Measurements from ENCODE around the gene TMEM141. TPM values are rescaled to one million over a fixed set of nuclear protein-coding genes. Genes with fewer than 3 reads are reported as not detected.
"Not testable (repeated sequence)": the region's sequence is repeated elsewhere in the genome, so short reads cannot be mapped to it uniquely, and the experiment has no call there.

TMEM141 gene
- total and polyA plus RNA-seq, 2 of the 8 experiments (the other 6 are each of a cell fraction or from before 2014, with no cell fraction given), result 51.1 to 137 TPM

DNA sequence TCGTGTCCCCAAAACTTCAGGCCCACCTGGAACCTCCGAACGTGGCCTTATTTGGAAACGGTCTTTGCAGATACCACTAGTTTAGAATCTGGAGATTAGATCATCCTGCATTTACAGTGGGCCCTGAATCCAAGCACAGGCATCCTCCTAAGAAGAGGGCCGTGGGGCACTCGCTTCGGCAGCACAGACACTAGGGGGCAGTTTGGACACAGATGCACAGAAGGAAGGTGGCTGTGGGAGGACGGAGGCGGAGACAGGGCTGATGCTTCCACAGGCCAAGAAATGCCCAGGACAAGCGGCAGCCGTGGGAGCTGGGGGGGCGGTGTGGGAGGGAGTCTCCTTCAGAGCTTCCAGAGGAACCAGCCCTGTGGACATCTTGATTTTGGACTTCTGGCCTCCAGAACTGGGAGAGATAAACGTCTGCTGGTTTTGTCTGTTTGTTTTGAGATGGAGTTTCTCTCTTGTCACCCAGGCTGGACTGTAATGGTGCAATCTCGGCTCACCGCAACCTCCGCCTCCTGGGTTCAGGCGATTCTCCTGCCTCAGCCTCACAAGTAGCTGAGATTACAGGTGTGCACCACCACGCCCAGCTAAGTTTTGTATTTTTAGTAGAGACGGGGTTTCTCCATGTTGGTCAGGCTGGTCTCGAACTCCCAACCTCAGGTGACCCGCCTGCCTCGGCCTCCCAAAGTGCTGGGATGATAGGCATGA is 30.2 kb upstream of the TMEM141 start:
- not testable (repeated sequence) for H3K4me3 ChIP-seq (ENCODE audit: extremely low read depth in 1 of 4, insufficient read depth in 2 of 4, low read depth in 3 of 4, low read length in 4 of 4); H3K56ac ChIP-seq (replicated peaks; ENCODE audit: insufficient read length, low read depth, low read length); H3K4me2 ChIP-seq (ENCODE audit: insufficient read depth in 1 of 2, low read depth in 2 of 2, low read length in 2 of 2); FAIRE-seq; DNase-seq (ENCODE audit: low read depth in 1 of 2, low spot score in 2 of 2); H3K27me3 ChIP-seq (replicated peaks in 1 of 4; ENCODE audit: control insufficient read depth in 3 of 4, extremely low read depth in 1 of 4, insufficient read depth in 3 of 4, low read length in 3 of 4); H2AFZ ChIP-seq (ENCODE audit: low read length); H2BK120ac ChIP-seq (replicated peaks; ENCODE audit: low read depth, low read length); H4K91ac ChIP-seq (replicated peaks; ENCODE audit: insufficient read length, low read length); H4K5ac ChIP-seq (ENCODE audit: insufficient read length, low read depth, low read length); H2BK12ac ChIP-seq (ENCODE audit: low read depth, low read length); H3K27ac ChIP-seq (ENCODE audit: low read depth, low read length); H2BK15ac ChIP-seq (ENCODE audit: low read length); H3K4ac ChIP-seq (replicated peaks; ENCODE audit: insufficient read length, low read depth, low read length); H3K79me1 ChIP-seq (ENCODE audit: low read depth, low read length); H3K18ac ChIP-seq (ENCODE audit: extremely low read depth, low read length); H3K9ac ChIP-seq (replicated peaks in 1 of 4; ENCODE audit: extremely low read depth in 1 of 4, low read depth in 3 of 4, low read length in 3 of 4); H3K9me3 ChIP-seq (ENCODE audit: insufficient read depth in 2 of 2, low read depth in 1 of 2, low read length in 1 of 2); H3K23me2 ChIP-seq (ENCODE audit: low read depth, low read length); H2AK5ac ChIP-seq (ENCODE audit: low read depth, low read length); H2BK5ac ChIP-seq (ENCODE audit: low read depth, low read length); H4K20me1 ChIP-seq (replicated peaks in 1 of 2; ENCODE audit: control insufficient read depth in 1 of 2, insufficient read depth in 2 of 2, low read length in 2 of 2); H2BK20ac ChIP-seq (ENCODE audit: low read length); H3K79me2 ChIP-seq (ENCODE audit: control insufficient read depth in 1 of 2, insufficient read depth in 2 of 2, low read length in 2 of 2); H3K14ac ChIP-seq (ENCODE audit: insufficient read length); H3K36me3 ChIP-seq (ENCODE audit: control insufficient read depth in 2 of 4, insufficient read depth in 4 of 4, low read length in 3 of 4); H3K23ac ChIP-seq (ENCODE audit: insufficient read length)
- Histone ChIP-seq H3K4me1 (replicated peaks in 1 of 4; ENCODE audit: control insufficient read depth in 3 of 4, insufficient read depth in 4 of 4, low read length in 3 of 4) (peaks cover 0 to 13% (median 6%) of the 10 kb centered on the region in 4 experiments; a peak in 4 of 7 replicates), H4K8ac (ENCODE audit: extremely low read depth, insufficient read depth, low read length) (peak overlapping the region; percentile 20; the same call in 1 of the 2 replicates)
- ChIA-PET POLR2A (ENCODE audit: partially characterized antibody) (interaction anchor here (1.0 to 3.8 kb wide), 6 partner anchors 33 to 54 kb away, joined by 3 to 34 read pairs (median 3); partner anchors contain the start of gene RABL6), CTCF (ENCODE audit: partially characterized antibody) (interaction anchor here (1.1 to 5.1 kb wide), 13 partner anchors 10 to 437 kb away, joined by 3 to 33 read pairs (median 4); no protein-coding TSS in a partner anchor)
- whole genome bisulfite sequencing, 2 experiments (ENCODE audit: extremely low coverage in 1 of 2, insufficient coverage in 1 of 2, insufficient read length in 1 of 2, insufficient replicate concordance in 2 of 2, low coverage in 1 of 2, low lambda C conversion rate in 2 of 2, missing lambda C conversion rate in 1 of 2), result 77% methylated on average over 16 of the region's 22 CpGs; no CpG with 5 or more reads in 1 of the 2 experiments
- TF ChIP-seq, protein P1, sequence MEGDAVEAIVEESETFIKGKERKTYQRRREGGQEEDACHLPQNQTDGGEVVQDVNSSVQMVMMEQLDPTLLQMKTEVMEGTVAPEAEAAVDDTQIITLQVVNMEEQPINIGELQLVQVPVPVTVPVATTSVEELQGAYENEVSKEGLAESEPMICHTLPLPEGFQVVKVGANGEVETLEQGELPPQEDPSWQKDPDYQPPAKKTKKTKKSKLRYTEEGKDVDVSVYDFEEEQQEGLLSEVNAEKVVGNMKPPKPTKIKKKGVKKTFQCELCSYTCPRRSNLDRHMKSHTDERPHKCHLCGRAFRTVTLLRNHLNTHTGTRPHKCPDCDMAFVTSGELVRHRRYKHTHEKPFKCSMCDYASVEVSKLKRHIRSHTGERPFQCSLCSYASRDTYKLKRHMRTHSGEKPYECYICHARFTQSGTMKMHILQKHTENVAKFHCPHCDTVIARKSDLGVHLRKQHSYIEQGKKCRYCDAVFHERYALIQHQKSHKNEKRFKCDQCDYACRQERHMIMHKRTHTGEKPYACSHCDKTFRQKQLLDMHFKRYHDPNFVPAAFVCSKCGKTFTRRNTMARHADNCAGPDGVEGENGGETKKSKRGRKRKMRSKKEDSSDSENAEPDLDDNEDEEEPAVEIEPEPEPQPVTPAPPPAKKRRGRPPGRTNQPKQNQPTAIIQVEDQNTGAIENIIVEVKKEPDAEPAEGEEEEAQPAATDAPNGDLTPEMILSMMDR (IDR thresholded peaks at IDR 0.05; ENCODE audit: control extremely low read depth in 1 of 3, insufficient read depth in 1 of 3, low read depth in 1 of 3, low read length in 3 of 3), result peak in 2 of 3 experiments; percentile 38 to 67; a peak in 3 of 4 replicates
- peak; percentile 31; the same call in 1 of the 2 replicates for TF ChIP-seq BACH1 (IDR thresholded peaks at IDR 0.05; ENCODE audit: low read length)

Measured in H1 (cell line).